GM12878 (cell line): ENCODE results near the gene TRPM7.

ENCODE experiments used
- EGR1 ChIP-seq, 2 experiments: IDR thresholded peaks; 1 replicate in 1 of 2; 2 replicates in 1 of 2; pipeline ENCODE4 v1.6.1; 2011 to 2012; ENCODE audit warnings: low read depth in 2 of 2, low read length in 2 of 2, borderline replicate concordance in 1 of 2, mild to moderate bottlenecking in 1 of 2, moderate library complexity in 1 of 2
- EP300 ChIP-seq, 2 experiments: fragments of 150-350 bp in 1 of 2; IDR thresholded peaks; 2 replicates each; pipeline ENCODE4 v1.6.1; 2011 to 2012; ENCODE audit warnings: low read depth in 2 of 2, low read length in 2 of 2, borderline replicate concordance in 1 of 2, improper control_type of control experiment in 1 of 2, inconsistent platforms in 1 of 2; ENCODE audit not compliant: control insufficient read depth in 1 of 2
- EZH2 ChIP-seq: IDR thresholded peaks from 2 replicates; pipeline ENCODE4 v1.6.1; 2012; ENCODE audit warnings: low read depth, mild to moderate bottlenecking, control low read depth, inconsistent platforms, low read length, borderline replicate concordance; ENCODE audit not compliant: control insufficient read depth
- FOS ChIP-seq: IDR thresholded peaks from 3 replicates; pipeline ENCODE4 v1.6.1; 2011; ENCODE audit warnings: borderline replicate concordance; ENCODE audit not compliant: insufficient read length; ENCODE audit errors: extremely low read depth
- NR2C1 ChIP-seq: fragments of 450-650 bp; IDR thresholded peaks from 2 replicates; pipeline ENCODE4 v1.6.1; 2017; ENCODE audit warnings: antibody characterized with exemption, mild to moderate bottlenecking, moderate library complexity
- NRF1 ChIP-seq: conservative IDR thresholded peaks from 2 replicates; pipeline ENCODE4 v1.6.1; 2011; ENCODE audit warnings: mild to moderate bottlenecking, low read depth, low read length, improper control_type of control experiment
- POLR2AphosphoS5 ChIP-seq: IDR thresholded peaks from 2 replicates; pipeline ENCODE4 v1.6.1; 2011; ENCODE audit warnings: mild to moderate bottlenecking, low read length, inconsistent platforms
- SPI1 ChIP-seq: IDR thresholded peaks from 2 replicates; pipeline ENCODE4 v1.6.1; 2011; ENCODE audit warnings: low read depth, mild to moderate bottlenecking, low read length, moderate library complexity, borderline replicate concordance; ENCODE audit not compliant: insufficient read depth
- TF ChIP-seq, protein P1 (sequence below): IDR thresholded peaks from 2 replicates; pipeline ENCODE4 v1.6.1; 2012; ENCODE audit warnings: mild to moderate bottlenecking, low read depth, low read length
- TF ChIP-seq, protein P2 (sequence below): IDR thresholded peaks from 2 replicates; pipeline ENCODE4 v1.6.1; 2011; ENCODE audit warnings: low read depth, low read length, improper control_type of control experiment, borderline replicate concordance
- TF ChIP-seq, protein P3 (sequence below), 3 experiments: IDR thresholded peaks in 2 of 3; conservative IDR thresholded peaks in 1 of 3; 2 replicates each; pipeline ENCODE4 v1.5.1; 2011; ENCODE audit warnings: low read depth in 3 of 3, low read length in 3 of 3, mild to moderate bottlenecking in 3 of 3, control low read depth in 2 of 3, moderate library complexity in 2 of 3, inconsistent platforms in 1 of 3, mixed read lengths in 1 of 3; ENCODE audit not compliant: control insufficient read depth in 2 of 3, insufficient read depth in 1 of 3; ENCODE audit errors: extremely low read depth in 1 of 3

DNA sequence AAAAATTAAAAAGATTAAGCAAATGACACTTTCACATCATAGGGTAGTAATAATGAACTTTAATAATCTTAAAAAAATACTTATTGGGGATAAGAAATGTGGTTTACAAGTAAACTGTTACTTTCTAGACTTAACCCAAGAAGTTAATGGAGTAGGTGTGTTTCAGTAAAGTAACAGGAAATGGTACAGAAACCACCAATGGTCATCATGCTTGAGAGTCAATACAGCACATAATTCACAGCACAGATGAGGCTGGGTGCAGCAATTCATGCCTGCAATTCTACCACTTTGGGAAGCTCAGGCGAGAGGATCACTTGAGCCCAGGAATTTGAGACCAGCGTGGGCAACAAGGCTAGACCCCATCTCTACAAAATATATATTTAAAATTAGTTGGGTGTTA is 128.6 kb downstream of the TRPM7 start:
- TF ChIP-seq POLR2AphosphoS5, result no peak
- TF ChIP-seq, protein P1, sequence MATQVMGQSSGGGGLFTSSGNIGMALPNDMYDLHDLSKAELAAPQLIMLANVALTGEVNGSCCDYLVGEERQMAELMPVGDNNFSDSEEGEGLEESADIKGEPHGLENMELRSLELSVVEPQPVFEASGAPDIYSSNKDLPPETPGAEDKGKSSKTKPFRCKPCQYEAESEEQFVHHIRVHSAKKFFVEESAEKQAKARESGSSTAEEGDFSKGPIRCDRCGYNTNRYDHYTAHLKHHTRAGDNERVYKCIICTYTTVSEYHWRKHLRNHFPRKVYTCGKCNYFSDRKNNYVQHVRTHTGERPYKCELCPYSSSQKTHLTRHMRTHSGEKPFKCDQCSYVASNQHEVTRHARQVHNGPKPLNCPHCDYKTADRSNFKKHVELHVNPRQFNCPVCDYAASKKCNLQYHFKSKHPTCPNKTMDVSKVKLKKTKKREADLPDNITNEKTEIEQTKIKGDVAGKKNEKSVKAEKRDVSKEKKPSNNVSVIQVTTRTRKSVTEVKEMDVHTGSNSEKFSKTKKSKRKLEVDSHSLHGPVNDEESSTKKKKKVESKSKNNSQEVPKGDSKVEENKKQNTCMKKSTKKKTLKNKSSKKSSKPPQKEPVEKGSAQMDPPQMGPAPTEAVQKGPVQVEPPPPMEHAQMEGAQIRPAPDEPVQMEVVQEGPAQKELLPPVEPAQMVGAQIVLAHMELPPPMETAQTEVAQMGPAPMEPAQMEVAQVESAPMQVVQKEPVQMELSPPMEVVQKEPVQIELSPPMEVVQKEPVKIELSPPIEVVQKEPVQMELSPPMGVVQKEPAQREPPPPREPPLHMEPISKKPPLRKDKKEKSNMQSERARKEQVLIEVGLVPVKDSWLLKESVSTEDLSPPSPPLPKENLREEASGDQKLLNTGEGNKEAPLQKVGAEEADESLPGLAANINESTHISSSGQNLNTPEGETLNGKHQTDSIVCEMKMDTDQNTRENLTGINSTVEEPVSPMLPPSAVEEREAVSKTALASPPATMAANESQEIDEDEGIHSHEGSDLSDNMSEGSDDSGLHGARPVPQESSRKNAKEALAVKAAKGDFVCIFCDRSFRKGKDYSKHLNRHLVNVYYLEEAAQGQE, result no peak
- TF ChIP-seq NRF1, result no peak
- TF ChIP-seq, protein P2, sequence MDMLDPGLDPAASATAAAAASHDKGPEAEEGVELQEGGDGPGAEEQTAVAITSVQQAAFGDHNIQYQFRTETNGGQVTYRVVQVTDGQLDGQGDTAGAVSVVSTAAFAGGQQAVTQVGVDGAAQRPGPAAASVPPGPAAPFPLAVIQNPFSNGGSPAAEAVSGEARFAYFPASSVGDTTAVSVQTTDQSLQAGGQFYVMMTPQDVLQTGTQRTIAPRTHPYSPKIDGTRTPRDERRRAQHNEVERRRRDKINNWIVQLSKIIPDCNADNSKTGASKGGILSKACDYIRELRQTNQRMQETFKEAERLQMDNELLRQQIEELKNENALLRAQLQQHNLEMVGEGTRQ, result no peak
- TF ChIP-seq SPI1, result no peak
- TF ChIP-seq EZH2, result no peak
- no peak for TF ChIP-seq NR2C1
- TF ChIP-seq FOS, result no peak
- no peak for TF ChIP-seq EGR1 (IDR thresholded peaks at IDR 0.05; ENCODE audit: borderline replicate concordance in 1 of 2, low read depth in 2 of 2, low read length in 2 of 2)
- no peak for TF ChIP-seq EP300 (IDR thresholded peaks at IDR 0.05; ENCODE audit: borderline replicate concordance in 1 of 2, control insufficient read depth in 1 of 2, low read depth in 2 of 2, low read length in 2 of 2)
- TF ChIP-seq, protein P3, sequence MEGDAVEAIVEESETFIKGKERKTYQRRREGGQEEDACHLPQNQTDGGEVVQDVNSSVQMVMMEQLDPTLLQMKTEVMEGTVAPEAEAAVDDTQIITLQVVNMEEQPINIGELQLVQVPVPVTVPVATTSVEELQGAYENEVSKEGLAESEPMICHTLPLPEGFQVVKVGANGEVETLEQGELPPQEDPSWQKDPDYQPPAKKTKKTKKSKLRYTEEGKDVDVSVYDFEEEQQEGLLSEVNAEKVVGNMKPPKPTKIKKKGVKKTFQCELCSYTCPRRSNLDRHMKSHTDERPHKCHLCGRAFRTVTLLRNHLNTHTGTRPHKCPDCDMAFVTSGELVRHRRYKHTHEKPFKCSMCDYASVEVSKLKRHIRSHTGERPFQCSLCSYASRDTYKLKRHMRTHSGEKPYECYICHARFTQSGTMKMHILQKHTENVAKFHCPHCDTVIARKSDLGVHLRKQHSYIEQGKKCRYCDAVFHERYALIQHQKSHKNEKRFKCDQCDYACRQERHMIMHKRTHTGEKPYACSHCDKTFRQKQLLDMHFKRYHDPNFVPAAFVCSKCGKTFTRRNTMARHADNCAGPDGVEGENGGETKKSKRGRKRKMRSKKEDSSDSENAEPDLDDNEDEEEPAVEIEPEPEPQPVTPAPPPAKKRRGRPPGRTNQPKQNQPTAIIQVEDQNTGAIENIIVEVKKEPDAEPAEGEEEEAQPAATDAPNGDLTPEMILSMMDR (IDR thresholded peaks at IDR 0.05 in 2 of 3, conservative IDR thresholded peaks at IDR 0.05 in 1 of 3; ENCODE audit: control insufficient read depth in 2 of 3, extremely low read depth in 1 of 3, insufficient read depth in 1 of 3, low read depth in 3 of 3, low read length in 3 of 3), result no peak
